Activated naive CD4-positive, alpha-beta T cell treated with anti-CD3 and anti-CD28 coated beads, Interleukin-2, amount 50 U/mL, for 72 hours (primary cell): ENCODE data around the gene SMARCAL1. TPM values are rescaled to one million over a fixed set of nuclear protein-coding genes. Genes with fewer than 3 reads are reported as not detected.

Experiments used
- ATAC-seq, 2 donors: fragments of 150-1000 bp; cut with Tn5 transposase; 2 replicates each; pipeline ENCODE4 v1.10.0; 2021; ENCODE audit warnings: mild to moderate bottlenecking in 2 of 2, moderate library complexity in 2 of 2
- DNase-seq, 2 donors: peaks; one replicate each; pipeline ENCODE4 v3.0.0; 2021 to 2022; ENCODE audit warnings: low spot score in 2 of 2
- H3K27ac Mint-ChIP-seq, 2 donors: one replicate each; pipeline ENCODE4 v1.8.0; 2022; ENCODE audit warnings: mild to moderate bottlenecking in 2 of 2, mixed read lengths in 2 of 2
- H3K36me3 Mint-ChIP-seq, 2 donors: one replicate each; pipeline ENCODE4 v1.8.0; 2022; ENCODE audit warnings: mixed read lengths in 2 of 2
- H3K9me3 Mint-ChIP-seq, 2 donors: one replicate each; pipeline ENCODE4 v1.8.0; 2022; ENCODE audit warnings: mixed read lengths in 2 of 2
- total RNA-seq, 2 donors: library from RNA; stranded (reverse); gene quantifications; one replicate each; pipeline ENCODE4 v1.2.3, GENCODE V29; 2022

SMARCAL1 gene
- total RNA-seq, 2 donors from 2014 or later: 28.3 to 29.2 TPM

DNA sequence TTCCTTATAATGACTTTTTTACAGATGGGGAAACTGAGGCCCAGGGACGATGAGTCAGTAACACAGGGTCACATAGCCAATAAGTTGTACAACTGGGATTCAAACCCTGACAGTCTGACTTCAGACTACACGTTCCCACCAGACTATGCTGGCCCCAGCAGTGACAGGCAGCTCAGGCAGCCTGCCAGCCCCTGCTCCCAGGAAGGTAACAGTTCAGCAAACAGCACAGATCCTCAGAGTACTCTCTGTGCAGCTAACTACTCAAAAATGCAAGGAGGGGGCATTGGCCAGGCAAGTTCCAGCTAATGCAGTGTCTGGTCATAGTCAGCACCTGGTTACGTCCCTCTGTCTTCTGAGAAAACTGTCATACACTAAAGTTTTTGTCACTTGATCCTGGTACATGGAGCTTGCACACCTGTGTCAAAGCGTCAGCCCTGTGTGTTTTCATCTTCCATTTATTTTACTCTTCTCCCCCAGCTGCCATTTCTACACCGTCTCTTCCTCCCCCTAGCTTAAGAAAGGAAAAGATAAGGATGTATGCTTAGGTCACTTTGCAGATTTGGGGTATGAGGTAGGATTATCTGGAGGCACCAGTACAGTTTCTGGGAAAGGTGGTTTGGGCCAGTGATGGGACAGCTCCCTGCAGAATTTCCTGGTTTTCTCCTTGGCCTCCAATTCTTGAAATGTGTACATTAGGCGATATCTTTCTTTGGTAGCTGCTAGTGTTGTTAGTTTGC lies 4.5 kb downstream of the SMARCAL1 start:
- Mint-ChIP-seq H3K36me3 (peaks cover 0 to 22% of the 10 kb centered on the region in 2 donors), H3K9me3 (no peaks in the 10 kb centered on the region), H3K27ac (no peak overlapping the region)

DNA sequence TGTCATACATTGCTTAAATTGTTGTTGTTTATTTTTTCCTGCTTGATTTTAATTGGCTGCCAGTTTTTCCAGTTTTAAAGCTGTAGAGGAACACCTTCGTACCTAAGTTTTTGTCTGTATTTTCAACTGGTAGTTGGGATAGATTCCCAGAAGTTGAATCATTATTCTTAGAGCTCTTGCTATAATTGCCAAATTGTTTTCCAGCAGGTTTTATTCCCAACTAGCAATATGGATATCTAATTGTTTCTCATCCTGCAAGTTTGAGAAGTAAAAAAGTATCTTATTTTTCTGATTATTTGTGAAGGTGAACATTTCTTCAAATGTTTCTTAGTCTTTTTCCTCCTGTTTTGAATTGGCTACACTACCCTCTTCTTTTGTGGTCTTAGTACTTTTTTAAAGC lies 6.7 kb downstream of the SMARCAL1 start:
- ATAC-seq (no peak), DNase-seq (no peak)
- Mint-ChIP-seq H3K27ac (no peak overlapping the region), H3K9me3 (no peaks in the 10 kb centered on the region), H3K36me3 (peaks cover 17 to 37% of the 10 kb centered on the region in 2 donors)

More for the DNA sequence above, 4.5 kb downstream of the SMARCAL1 start:
- ATAC-seq: no peak
- no peak for DNase-seq

DNA sequence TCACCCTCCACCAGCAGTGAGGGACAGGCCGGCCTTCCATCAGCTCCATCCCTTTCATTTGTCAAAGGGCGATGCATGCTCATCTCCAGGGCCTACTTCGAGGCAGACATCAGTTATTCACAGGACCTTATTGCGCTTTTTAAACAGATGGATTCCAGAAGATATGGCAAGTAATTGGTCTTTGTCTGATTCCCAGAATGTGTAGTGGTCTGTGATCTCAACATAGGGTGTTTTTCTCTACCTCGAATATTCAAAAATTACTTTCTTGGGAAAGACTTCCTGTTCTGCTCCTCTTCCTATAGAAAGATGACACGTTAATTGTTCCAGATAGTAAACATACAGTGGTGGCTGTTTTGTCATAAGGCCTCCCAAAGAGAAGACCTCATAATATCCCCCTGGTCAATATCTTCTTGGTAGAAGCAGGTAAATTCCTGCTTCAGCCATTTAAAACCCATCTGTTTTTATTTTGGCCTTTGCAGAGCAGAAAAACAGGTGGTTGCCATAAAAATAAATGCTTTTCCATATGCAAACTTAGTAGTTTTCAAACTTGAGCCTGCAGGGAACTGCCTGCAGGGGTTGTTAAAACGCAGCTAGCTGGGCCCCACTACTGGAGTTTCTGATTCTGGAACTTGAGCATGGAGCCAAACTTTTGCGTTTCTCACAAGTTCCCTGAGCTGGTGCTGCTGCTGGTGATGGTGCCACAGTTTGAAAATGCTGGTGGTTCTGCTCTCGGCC lies 8.2 kb downstream of the SMARCAL1 start:
- DNase-seq: no peak
- H3K36me3 Mint-ChIP-seq: peaks cover 32 to 47% of the 10 kb centered on the region in 2 donors
- no peak for ATAC-seq
- H3K27ac Mint-ChIP-seq: no peak overlapping the region
- no peaks in the 10 kb centered on the region for H3K9me3 Mint-ChIP-seq

DNA sequence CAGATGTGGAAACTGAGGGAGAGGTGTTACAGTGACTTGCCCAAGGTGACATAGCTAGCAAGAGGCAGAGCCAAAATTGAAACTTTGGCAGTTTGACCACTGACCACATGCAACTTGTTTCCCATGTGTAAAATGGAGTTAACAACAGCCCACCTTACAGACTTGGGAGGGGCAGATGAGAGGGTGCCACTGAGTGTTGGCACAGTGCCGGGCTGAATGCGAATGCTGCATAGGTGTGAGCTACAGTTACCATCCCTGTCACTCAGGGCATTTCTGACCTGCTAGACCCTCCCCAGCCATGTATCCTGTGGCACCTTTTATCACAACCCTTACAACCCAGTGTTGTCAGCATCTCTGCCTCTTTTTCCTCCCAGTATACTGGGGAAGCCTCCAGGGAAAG lies 10.8 kb downstream of the SMARCAL1 start:
- Mint-ChIP-seq H3K9me3 (no peaks in the 10 kb centered on the region), H3K36me3 (peaks cover 34 to 40% of the 10 kb centered on the region in 2 donors), H3K27ac (no peak overlapping the region)
- no peak for DNase-seq
- ATAC-seq: no peak

DNA sequence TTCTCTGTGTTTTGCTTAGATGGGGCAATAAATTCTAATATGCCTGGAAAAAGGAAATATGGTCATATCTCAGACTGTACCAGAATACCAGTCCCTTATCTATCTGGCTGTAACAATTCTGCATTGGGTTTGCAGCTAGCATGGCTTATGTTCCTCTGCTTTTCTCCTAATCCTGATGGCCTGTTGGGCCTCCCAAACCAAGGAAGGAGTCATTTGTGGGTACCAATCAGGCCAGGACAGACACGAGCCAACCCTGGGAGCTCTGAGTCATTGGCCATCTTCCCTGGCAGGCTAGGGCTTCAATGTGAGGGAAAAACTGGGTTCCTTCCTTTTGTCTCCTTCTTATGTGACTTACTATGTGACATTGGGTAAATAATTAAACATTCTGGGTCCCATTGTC lies 12.0 kb downstream of the SMARCAL1 start:
- DNase-seq: no peak
- Mint-ChIP-seq H3K9me3 (no peaks in the 10 kb centered on the region), H3K36me3 (peaks cover 34 to 46% of the 10 kb centered on the region in 2 donors), H3K27ac (no peak overlapping the region)
- no peak for ATAC-seq

DNA sequence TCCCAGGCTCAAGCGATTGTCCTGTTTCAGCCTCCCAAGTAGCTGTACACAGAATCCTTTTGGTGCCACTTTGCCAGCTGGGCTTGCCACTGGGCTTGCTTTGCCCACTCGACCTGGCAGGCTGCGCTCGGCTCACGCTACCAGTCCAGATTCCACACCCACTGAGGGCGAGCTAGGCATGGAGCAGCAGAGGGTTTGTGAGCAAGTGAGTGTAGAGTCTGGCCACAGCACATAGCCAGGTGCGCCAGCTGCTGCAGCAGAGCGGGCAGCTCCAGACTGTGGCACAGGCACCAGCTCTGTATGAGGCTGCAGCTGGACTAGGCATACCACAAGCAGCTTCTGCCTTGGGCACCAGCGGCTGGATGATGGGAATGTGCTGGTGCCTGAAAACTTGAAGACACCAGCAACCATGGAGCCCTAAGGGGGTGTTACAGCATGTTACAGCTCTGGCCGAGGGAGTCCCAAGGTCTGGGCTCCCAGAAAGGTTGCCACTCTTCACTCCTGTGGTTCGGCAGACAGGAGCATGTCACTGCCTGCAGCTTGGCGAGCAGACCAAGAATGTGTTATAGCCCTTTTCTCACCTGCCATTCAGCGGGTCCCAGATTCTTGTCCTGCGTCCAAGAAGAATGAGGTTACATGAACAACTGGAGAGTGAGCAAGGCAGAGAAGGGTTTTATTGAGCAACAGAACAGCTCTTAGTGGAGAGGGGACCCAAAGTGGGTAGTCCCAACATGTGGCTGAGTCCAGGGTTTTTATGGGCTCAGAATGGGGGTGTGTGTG lies 12.9 kb downstream of the SMARCAL1 start:
- ATAC-seq: no peak
- Mint-ChIP-seq H3K9me3 (no peaks in the 10 kb centered on the region), H3K36me3 (peaks cover 34 to 47% of the 10 kb centered on the region in 2 donors), H3K27ac (no peak overlapping the region)
- no peak for DNase-seq

DNA sequence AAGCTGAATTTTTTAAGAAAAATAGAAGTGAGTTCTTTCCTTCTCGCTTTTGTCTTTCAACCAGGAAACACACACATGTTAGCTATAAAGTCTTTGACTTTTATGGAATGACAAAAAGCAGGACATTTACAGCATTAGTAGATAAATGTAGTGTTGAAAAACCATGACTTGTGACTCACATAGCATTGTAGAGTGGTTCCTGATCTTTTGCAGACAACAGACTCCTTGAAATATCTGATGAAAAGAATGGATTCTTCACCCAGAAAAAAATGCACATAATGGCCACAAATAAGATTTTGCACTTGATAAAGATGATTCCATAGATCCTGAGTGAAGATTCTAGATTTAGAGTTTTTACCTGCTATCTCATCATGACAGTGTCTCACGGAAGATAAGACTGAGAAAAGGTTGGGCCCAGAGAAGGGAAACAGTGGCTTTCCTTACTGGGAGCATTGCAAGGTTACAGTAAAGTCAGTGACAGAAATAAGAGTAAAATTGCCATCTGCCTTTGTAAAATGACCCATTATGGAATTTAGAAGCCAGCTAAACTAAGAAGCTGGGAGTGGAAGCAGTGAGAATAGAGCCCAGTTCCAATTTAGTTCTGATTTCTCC lies 14.0 kb downstream of the SMARCAL1 start:
- no peak for ATAC-seq
- no peak for DNase-seq
- no peak overlapping the region for H3K27ac Mint-ChIP-seq
- H3K9me3 Mint-ChIP-seq: no peaks in the 10 kb centered on the region
- peaks cover 34 to 44% of the 10 kb centered on the region in 2 donors for H3K36me3 Mint-ChIP-seq

DNA sequence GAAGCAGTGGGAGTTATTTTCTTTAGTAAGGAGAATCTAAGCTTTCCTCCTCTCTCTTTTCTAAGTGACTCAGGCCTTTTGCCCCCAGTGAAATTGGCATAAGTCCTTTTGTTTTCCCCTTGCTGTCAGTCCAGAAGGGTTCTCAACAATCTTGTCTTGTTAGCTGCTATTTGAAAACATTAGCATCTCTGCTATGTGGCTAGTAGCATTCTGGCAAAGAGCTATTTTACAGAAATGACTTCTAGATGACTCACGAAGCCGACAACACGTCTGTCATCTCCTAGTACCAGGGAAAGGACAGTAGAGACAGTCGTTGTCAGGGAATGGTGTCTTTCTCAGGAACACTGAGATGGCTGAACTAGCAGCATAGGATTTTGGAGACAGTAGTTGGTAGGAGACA lies 14.7 kb downstream of the SMARCAL1 start:
- Mint-ChIP-seq H3K36me3 (peaks cover 34 to 49% of the 10 kb centered on the region in 2 donors), H3K27ac (no peak overlapping the region), H3K9me3 (no peaks in the 10 kb centered on the region)
- no peak for ATAC-seq
- DNase-seq: no peak

DNA sequence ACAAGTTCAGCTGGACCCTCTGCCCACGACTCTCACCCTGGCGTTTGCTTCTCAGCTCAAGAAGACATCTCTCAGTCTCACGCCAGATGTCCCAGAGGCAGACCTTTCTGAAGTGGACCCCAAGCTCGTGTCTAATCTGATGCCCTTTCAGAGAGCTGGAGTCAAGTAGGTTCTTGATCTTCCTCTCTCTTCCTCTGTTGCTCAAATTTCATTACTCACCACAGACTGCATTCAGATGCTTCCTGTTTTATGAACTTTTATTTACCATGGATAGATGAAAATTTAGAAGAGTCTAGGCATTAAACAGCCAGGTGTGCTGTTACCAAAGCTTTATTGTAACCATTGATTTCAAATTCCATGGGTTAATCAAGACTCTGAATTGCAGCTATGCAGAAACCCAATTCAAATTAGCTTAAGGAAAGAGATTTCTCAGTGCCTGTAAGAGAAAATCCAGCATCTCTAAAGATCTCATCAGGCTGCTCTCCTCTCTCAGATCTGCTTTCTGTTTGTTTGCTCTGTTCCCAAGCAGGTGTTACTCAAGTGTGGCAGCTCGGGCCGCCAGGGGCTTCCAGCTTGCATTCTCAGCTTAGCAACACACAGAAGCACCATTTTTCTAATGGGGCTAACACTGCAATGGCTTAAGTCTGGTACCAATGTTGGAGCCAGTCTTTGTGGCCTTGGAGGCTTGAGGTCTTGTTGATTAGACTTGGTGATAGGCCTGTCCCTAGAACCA lies 16.5 kb downstream of the SMARCAL1 start:
- Mint-ChIP-seq H3K36me3 (peaks cover 34 to 44% of the 10 kb centered on the region in 2 donors), H3K9me3 (no peaks in the 10 kb centered on the region), H3K27ac (peak overlapping the region in 1 of 2 donors; percentile 26)
- no peak for DNase-seq
- no peak for ATAC-seq

DNA sequence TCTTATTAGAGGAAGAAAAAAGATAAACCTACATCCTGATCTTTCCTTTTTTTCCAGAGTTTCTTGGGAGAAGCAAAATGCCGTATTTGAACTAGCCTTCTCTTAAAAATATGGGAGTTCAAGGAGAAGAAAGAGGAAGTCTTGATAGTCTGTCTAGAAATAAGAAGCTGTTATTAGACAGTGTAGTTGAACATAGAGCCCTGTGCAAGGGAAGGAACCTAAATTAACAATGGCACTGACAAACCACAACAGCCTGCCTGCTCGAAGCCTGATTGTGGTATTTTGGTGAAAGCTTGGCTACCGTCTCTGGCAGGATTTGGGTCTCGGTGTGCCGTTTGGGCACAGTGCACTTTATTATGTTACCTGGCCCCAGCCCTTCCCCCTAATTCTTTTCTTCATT lies 17.1 kb downstream of the SMARCAL1 start:
- Mint-ChIP-seq H3K9me3 (no peaks in the 10 kb centered on the region), H3K27ac (peak overlapping the region in 1 of 2 donors; percentile 26), H3K36me3 (peaks cover 28 to 38% of the 10 kb centered on the region in 2 donors)
- DNase-seq: no peak
- no peak for ATAC-seq

DNA sequence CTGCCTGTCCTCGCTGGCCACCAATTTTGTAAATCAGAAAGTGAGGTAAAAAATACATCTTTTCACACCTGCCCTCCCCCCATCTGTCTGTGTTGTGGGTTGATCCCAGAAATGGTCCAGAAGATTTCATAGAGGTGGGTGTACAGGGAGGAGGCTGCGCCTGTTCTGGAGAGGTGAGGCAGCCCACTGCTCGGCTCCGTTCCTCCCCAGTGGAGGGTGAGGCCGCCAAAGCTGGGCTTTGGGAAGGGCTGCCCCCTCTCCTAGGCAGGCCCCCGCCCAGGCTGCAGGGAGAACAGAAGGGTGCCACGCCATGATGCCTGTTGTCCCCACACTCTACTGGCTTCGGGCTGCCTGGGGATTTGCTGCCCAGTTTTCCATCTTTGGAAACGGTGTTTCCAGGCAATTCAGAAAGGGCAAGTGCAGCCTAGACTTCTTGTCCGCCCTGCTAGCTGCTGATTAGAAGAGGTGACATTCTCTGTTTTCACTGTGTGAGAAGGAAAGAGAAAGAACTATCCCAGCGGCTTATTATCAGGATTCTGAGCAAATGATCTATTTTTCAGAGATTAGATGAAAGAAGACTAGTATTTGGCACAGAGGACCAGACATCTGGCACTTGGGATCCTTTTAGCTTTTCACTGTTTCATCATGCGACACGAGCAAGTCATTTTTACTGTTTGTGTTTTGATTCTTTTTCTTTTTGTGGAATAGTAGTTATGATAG lies 18.7 kb downstream of the SMARCAL1 start:
- ATAC-seq (no peak), DNase-seq (no peak)
- Mint-ChIP-seq H3K27ac (peak overlapping the region in 1 of 2 donors; percentile 51), H3K9me3 (no peaks in the 10 kb centered on the region), H3K36me3 (peaks cover 20 to 31% of the 10 kb centered on the region in 2 donors)

DNA sequence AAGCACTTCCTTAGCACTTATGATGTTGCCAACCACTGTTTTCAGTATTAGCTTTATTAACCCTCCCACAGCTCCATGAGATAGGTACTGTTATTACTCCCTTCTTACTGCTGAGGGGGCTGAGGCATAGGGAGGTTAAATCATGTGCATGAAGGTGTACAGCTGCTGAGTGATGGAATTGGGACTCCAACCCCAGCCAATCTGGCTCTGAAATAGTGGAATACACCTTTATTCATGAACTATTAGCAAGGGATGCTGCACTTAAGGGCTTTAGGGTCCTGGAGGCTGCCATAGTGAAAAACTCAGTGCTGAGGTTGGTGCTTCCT lies 19.2 kb downstream of the SMARCAL1 start:
- no peak for DNase-seq
- peak in 1 of 2 donors; percentile 79 for ATAC-seq
- peaks cover 25 to 31% of the 10 kb centered on the region in 2 donors for H3K36me3 Mint-ChIP-seq

DNA sequence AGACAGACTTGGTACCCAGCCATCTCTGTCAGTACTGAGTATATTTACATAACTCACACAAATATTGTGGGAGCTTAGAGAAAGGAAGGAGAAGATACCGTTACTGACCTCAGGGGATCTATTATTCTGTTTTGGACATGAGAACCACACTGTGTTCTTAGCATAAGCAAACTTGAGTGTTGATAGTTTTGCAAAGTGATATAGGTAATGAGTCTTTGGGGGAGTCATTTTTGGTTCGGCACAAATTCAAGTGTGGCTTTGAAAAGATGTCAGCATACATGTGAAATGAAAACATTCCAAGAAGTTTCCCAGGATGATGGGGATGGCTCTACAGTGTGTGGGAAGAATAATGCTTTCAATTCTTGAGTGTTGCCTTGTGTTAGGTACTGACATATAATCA lies 24.1 kb downstream of the SMARCAL1 start:
- H3K27ac Mint-ChIP-seq: no peak overlapping the region
- no peak for ATAC-seq
- H3K36me3 Mint-ChIP-seq: peaks cover 20 to 26% of the 10 kb centered on the region in 2 donors
- H3K9me3 Mint-ChIP-seq: no peaks in the 10 kb centered on the region
- no peak for DNase-seq

More for the DNA sequence above, 19.2 kb downstream of the SMARCAL1 start:
- no peaks in the 10 kb centered on the region for H3K9me3 Mint-ChIP-seq
- peak overlapping the region in 1 of 2 donors; percentile 51 for H3K27ac Mint-ChIP-seq

DNA sequence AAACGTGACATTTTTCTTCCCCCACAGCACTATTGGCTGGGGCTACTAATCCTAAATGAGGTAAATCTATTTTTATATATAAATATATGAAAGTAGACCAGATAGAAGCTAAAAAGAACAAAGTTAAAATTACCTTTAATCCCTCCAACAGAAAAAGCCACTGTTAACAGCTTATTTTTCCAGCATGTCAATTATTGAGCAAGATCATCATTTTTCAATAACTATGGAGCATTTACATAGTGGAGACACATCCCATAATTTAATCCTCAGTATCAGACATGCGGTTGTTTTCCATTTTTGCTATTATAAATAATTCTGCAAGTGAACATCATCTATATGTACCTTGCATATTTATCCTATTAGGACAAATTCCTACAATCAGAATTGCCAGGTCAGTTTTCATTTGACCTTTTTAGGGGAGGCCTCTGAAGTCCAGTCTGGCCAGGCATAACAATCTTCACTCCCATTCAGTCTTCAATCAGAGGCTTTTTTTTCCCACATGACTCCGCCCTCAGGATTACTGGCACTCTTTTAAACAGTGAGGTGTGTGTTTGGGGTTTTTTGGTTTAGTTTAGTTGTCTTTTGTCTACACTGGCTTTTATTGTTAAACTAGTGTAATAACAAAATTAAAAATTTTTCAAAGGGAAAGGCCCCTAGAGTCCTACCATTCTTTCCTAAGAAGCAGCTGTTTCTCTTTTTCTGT lies 29.2 kb downstream of the SMARCAL1 start:
- DNase-seq (no peak), ATAC-seq (no peak)
- H3K36me3 Mint-ChIP-seq: peaks cover 12 to 19% of the 10 kb centered on the region in 2 donors
- no peaks in the 10 kb centered on the region for H3K9me3 Mint-ChIP-seq
- no peak overlapping the region for H3K27ac Mint-ChIP-seq

DNA sequence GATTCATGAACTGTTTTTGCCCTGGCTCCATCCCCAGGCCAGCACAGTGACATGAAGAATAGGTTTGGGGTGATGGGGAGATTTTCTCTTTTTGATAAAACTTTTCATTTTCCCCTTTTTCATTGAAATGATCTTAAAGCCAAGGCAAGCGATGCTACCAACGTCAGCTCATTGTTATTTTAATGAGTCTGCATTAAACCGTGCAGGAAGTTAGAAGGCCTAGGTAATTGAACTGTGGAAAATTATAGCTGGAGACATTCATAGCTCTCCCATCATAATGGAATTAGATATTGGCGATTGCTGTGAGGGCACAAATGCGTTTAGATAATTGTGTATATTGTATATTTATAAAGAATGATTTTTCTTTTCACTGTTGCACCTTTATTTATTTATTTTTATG lies 33.2 kb downstream of the SMARCAL1 start:
- DNase-seq (no peak), ATAC-seq (no peak)
- H3K27ac Mint-ChIP-seq: no peak overlapping the region
- peaks cover 0 to 5% of the 10 kb centered on the region in 2 donors for H3K9me3 Mint-ChIP-seq
- H3K36me3 Mint-ChIP-seq: peaks cover 41 to 42% of the 10 kb centered on the region in 2 donors
